HCT116 (cell line): ENCODE data around the gene ZBTB20. TPM values are rescaled to one million over a fixed set of nuclear protein-coding genes. Genes with fewer than 3 reads are reported as not detected.

Experiments
- ATAC-seq: fragments of 200-7000 bp; cut with Tn5 transposase; 2 replicates; pipeline ENCODE4 v1.9.1; 2020; ENCODE audit warnings: mild to moderate bottlenecking, moderate library complexity
- BruUV-seq: library from RNA; stranded (reverse); fragments of 400-500 nt; replicated peaks from 2 replicates; lab custom pipeline; 2021; lab: Mats Ljungman, UMichigan
- CTCF ChIA-PET: fragments of 300-600 bp; sonication (Branson Sonifier 250); formaldehyde crosslinking; loops from one replicate; lab custom pipeline; 2021; ENCODE audit warnings: antibody characterized with exemption; lab: Charles Lee
- POLR2A ChIA-PET: fragments of 300-600, 350-600 bp; sonication (Branson Sonifier 250); formaldehyde crosslinking; loops from one replicate; lab custom pipeline; 2021; ENCODE audit warnings: antibody characterized with exemption; lab: Charles Lee
- RAD21 ChIA-PET, 2 experiments: fragments of 300-600 bp; sonication (Branson Sonifier 250); formaldehyde crosslinking; loops; one replicate each; lab custom pipeline; 2023; ENCODE audit warnings: low total read pairs in 2 of 2; ENCODE audit not compliant: uncharacterized antibody in 2 of 2, unreplicated experiment in 2 of 2, low non-redundant PET in 1 of 2; lab: Charles Lee
- DNase-seq: peaks from one replicate; pipeline ENCODE4 v3.0.0-alpha.2; 2010; ENCODE audit warnings: low read depth, low spot score
- H2AFZ ChIP-seq: fragments of 200-600 bp; shearing (Covaris generic), sonication (generic); 2 replicates; pipeline ENCODE4 v1.6.1; 2017; ENCODE audit warnings: low read depth, mixed run types, mixed read lengths, antibody characterized with exemption, low read length; ENCODE audit not compliant: poor library complexity, severe bottlenecking
- H3K27ac ChIP-seq: 2 replicates; pipeline ENCODE4 v1.5.1; 2012; ENCODE audit warnings: low read depth, low read length
- H3K27me3 ChIP-seq: fragments of 200-600 bp; sonication (generic); 2 replicates; pipeline ENCODE4 v1.6.1; 2016; ENCODE audit warnings: mixed run types, low read length, mixed read lengths; ENCODE audit not compliant: insufficient read depth
- H3K36me3 ChIP-seq, 2 experiments: fragments of 200-500 bp in 1 of 2; fragments of 200-600 bp in 1 of 2; sonication (Bioruptor generic) in 1 of 2; sonication (generic) in 1 of 2; 2 replicates each; pipeline versions ENCODE4 v1.5.1 to v1.6.1; 2014 to 2016; ENCODE audit warnings: low read length in 2 of 2, inconsistent platforms in 1 of 2, mixed read lengths in 1 of 2, mixed run types in 1 of 2; ENCODE audit not compliant: insufficient read depth in 2 of 2, control insufficient read depth in 1 of 2
- H3K4me1 ChIP-seq, 2 experiments: fragments of 200-600 bp in 1 of 2; sonication (generic) in 1 of 2; 2 replicates each; pipeline versions ENCODE4 v1.5.1 to v1.6.1; 2012 to 2017; ENCODE audit warnings: low read length in 2 of 2, inconsistent platforms in 1 of 2, mild to moderate bottlenecking in 1 of 2, mixed read lengths in 1 of 2, mixed run types in 1 of 2, moderate library complexity in 1 of 2; ENCODE audit not compliant: insufficient read depth in 2 of 2, control insufficient read depth in 1 of 2
- H3K4me2 ChIP-seq: fragments of 200-600 bp; sonication (generic); 2 replicates; pipeline ENCODE4 v1.6.1; 2017; ENCODE audit warnings: mixed run types, low read length, mixed read lengths
- H3K4me3 ChIP-seq, 2 experiments: fragments of 200-600 bp in 1 of 2; sonication (generic) in 1 of 2; replicated peaks in 1 of 2; 2 replicates each; pipeline ENCODE4 v1.5.1; 2011 to 2016; ENCODE audit warnings: low read length in 2 of 2, control low read depth in 1 of 2, low read depth in 1 of 2, mild to moderate bottlenecking in 1 of 2, mixed read lengths in 1 of 2, mixed run types in 1 of 2
- H3K79me2 ChIP-seq: fragments of 200-600 bp; sonication (generic); 2 replicates; pipeline ENCODE4 v1.6.1; 2017; ENCODE audit warnings: mild to moderate bottlenecking, mixed run types, low read length, moderate library complexity, mixed read lengths; ENCODE audit not compliant: insufficient read depth
- H3K9ac ChIP-seq: fragments of 200-600 bp; sonication (generic); 2 replicates; pipeline ENCODE4 v1.6.1; 2016; ENCODE audit warnings: low read length, mixed read lengths
- H3K9me2 ChIP-seq: fragments of 200-600 bp; sonication (generic), shearing (Covaris generic); 2 replicates; pipeline ENCODE4 v1.6.1; 2017; ENCODE audit warnings: mixed run types, mild to moderate bottlenecking, moderate library complexity; ENCODE audit not compliant: insufficient read depth
- H3K9me3 ChIP-seq, 2 experiments: fragments of 200-500 bp in 1 of 2; fragments of 200-600 bp in 1 of 2; sonication (Bioruptor generic) in 1 of 2; sonication (generic) in 1 of 2; 2 replicates each; pipeline ENCODE4 v1.6.1; 2014 to 2017; ENCODE audit warnings: low read length in 2 of 2, mixed read lengths in 2 of 2, inconsistent platforms in 1 of 2, low read depth in 1 of 2, mild to moderate bottlenecking in 1 of 2, mixed run types in 1 of 2, moderate library complexity in 1 of 2; ENCODE audit not compliant: control insufficient read depth in 1 of 2, insufficient read depth in 1 of 2
- H4K20me1 ChIP-seq: fragments of 200-600 bp; sonication (generic), shearing (Covaris generic); 2 replicates; pipeline ENCODE4 v1.6.1; 2017; ENCODE audit warnings: mixed run types, mild to moderate bottlenecking, moderate library complexity; ENCODE audit not compliant: insufficient read depth
- ATF3 ChIP-seq: IDR thresholded peaks from 2 replicates; pipeline ENCODE4 v1.6.1; 2012
- CBX3 ChIP-seq: IDR thresholded peaks from 2 replicates; pipeline ENCODE4 v1.6.1; 2012; ENCODE audit warnings: low read depth
- CEBPB ChIP-seq: IDR thresholded peaks from 2 replicates; pipeline ENCODE4 v1.6.1; 2012; ENCODE audit warnings: low read depth
- CTCF ChIP-seq, 3 experiments: fragments of 200-600 bp in 1 of 3; sonication (generic) in 1 of 3; IDR thresholded peaks in 2 of 3; conservative IDR thresholded peaks in 1 of 3; 2 replicates each; pipeline ENCODE4 v1.5.1; 2012 to 2017; ENCODE audit warnings: low read depth in 2 of 3, low read length in 2 of 3, antibody characterized with exemption in 1 of 3, borderline replicate concordance in 1 of 3, control low read depth in 1 of 3, mild to moderate bottlenecking in 1 of 3, mixed read lengths in 1 of 3, mixed run types in 1 of 3, moderate library complexity in 1 of 3; ENCODE audit not compliant: insufficient read depth in 1 of 3
- EGR1 ChIP-seq: IDR thresholded peaks from 2 replicates; pipeline ENCODE4 v1.6.1; 2012; ENCODE audit warnings: low read depth
- ELF1 ChIP-seq: IDR thresholded peaks from 2 replicates; pipeline ENCODE4 v1.6.1; 2012; ENCODE audit warnings: low read depth, borderline replicate concordance
- EZH2phosphoT487 ChIP-seq: fragments of 200-600 bp; IDR thresholded peaks from 2 replicates; pipeline ENCODE4 v1.6.1; 2018; ENCODE audit warnings: antibody characterized with exemption, borderline replicate concordance
- FOSL1 ChIP-seq: IDR thresholded peaks from 2 replicates; pipeline ENCODE4 v1.6.1; 2012; ENCODE audit warnings: low read depth
- JUND ChIP-seq: IDR thresholded peaks from 2 replicates; pipeline ENCODE4 v1.6.1; 2012
- MAX ChIP-seq: IDR thresholded peaks from 2 replicates; pipeline ENCODE4 v1.6.1; 2012
- POLR2A ChIP-seq: IDR thresholded peaks from 2 replicates; pipeline ENCODE4 v1.7.0; 2011; ENCODE audit warnings: borderline replicate concordance; ENCODE audit not compliant: insufficient read depth, insufficient read length; ENCODE audit errors: extremely low read depth
- POLR2AphosphoS5 ChIP-seq: IDR thresholded peaks from 2 replicates; pipeline ENCODE4 v1.6.1; 2011; ENCODE audit warnings: mild to moderate bottlenecking, low read depth, low read length, moderate library complexity
- RAD21 ChIP-seq: IDR thresholded peaks from 2 replicates; pipeline ENCODE4 v1.6.1; 2012; ENCODE audit warnings: low read depth, mild to moderate bottlenecking
- REST ChIP-seq: IDR thresholded peaks from 2 replicates; pipeline ENCODE4 v1.6.1; 2012; ENCODE audit warnings: low read depth
- SP1 ChIP-seq: IDR thresholded peaks from 2 replicates; pipeline ENCODE4 v1.6.1; 2012; ENCODE audit warnings: low read depth
- SRF ChIP-seq: IDR thresholded peaks from 2 replicates; pipeline ENCODE4 v1.6.1; 2012; ENCODE audit warnings: low read depth
- TCF7L2 ChIP-seq: IDR thresholded peaks from 2 replicates; pipeline ENCODE4 v1.7.0; 2011; ENCODE audit warnings: borderline replicate concordance, inconsistent platforms; ENCODE audit not compliant: insufficient read depth, insufficient read length; ENCODE audit errors: extremely low read depth
- YY1 ChIP-seq: IDR thresholded peaks from 2 replicates; pipeline ENCODE4 v1.6.1; 2011; ENCODE audit warnings: low read length, low read depth, moderate library complexity, mild to moderate bottlenecking; ENCODE audit not compliant: insufficient replicate concordance; ENCODE audit errors: extremely low read depth
- ZBTB33 ChIP-seq: IDR thresholded peaks from 2 replicates; pipeline ENCODE4 v1.6.1; 2011; ENCODE audit warnings: mild to moderate bottlenecking, low read length, moderate library complexity; ENCODE audit not compliant: insufficient replicate concordance; ENCODE audit errors: extremely low read depth
- ZNF274 ChIP-seq: fragments of 200-500 bp; sonication (Bioruptor generic); IDR thresholded peaks from 2 replicates; pipeline ENCODE4 v1.6.1; 2014; ENCODE audit warnings: mild to moderate bottlenecking, low read depth, low read length, inconsistent platforms
- intact Hi-C: fragments of 100-400 bp; cut with micrococcal nuclease; formaldehyde crosslinking; loops from 2 replicates; pipeline ENCODE4 v1.10.0; 2022
- total RNA-seq: library from RNA; stranded (reverse); gene quantifications from one replicate; pipeline ENCODE4 v1.2.1, GENCODE V29; 2021; ENCODE audit not compliant: unreplicated experiment

Gene ZBTB20
- total RNA-seq, 1 experiment from 2014 or later: 42.1 TPM

- no peaks in the 10 kb centered on the region for H4K20me1 ChIP-seq
- DNase-seq (no peak), ATAC-seq (no peak)
- H3K9me2 ChIP-seq: 0 out of 2 replicates have a peak, but pooled peaks cover 2% of the 10 kb centered on the region
- H3K36me3 ChIP-seq: no peaks in the 10 kb centered on the region
- BruUV-seq: no TSS peak
- no peak overlapping the region for H3K9ac ChIP-seq
- POLR2A ChIA-PET: no interaction called here
- RAD21 ChIA-PET: no interaction called here
- H3K4me2 ChIP-seq: no peak overlapping the region
- intact Hi-C loops: no loop called here
- no peak for TF ChIP-seq POLR2A
- TF ChIP-seq FOSL1: no peak
- no peak for TF ChIP-seq JUND
- no peak for TF ChIP-seq EGR1
- TF ChIP-seq CTCF (IDR thresholded peaks at IDR 0.05 in 2 of 3, conservative IDR thresholded peaks at IDR 0.05 in 1 of 3; ENCODE audit: borderline replicate concordance in 1 of 3, insufficient read depth in 1 of 3, low read depth in 2 of 3, low read length in 2 of 3): no peak
- no peak for TF ChIP-seq EZH2phosphoT487
- no peak for TF ChIP-seq ZNF274
- no peak for TF ChIP-seq ZBTB33
- TF ChIP-seq SRF: no peak
- TF ChIP-seq TCF7L2: no peak
- no peak for TF ChIP-seq ATF3
- TF ChIP-seq POLR2AphosphoS5: no peak
- no peak for TF ChIP-seq CBX3
- no peak for TF ChIP-seq MAX
- TF ChIP-seq REST: no peak
- TF ChIP-seq RAD21: no peak
- no peak for TF ChIP-seq YY1
- no peak for TF ChIP-seq CEBPB
- TF ChIP-seq ELF1: no peak
- no peak for TF ChIP-seq SP1
- TF ChIP-seq, all 23 proteins: peak for 0
- CTCF ChIA-PET: no interaction called here
- Histone ChIP-seq H3K79me2 (no peaks in the 10 kb centered on the region), H3K27ac (no peak overlapping the region), H3K4me3 (no peak overlapping the region), H2AFZ (no peak overlapping the region), H3K4me1 (peaks cover 2 to 13% of the 10 kb centered on the region in 2 experiments; a peak in 2 of 4 replicates), H3K27me3 (no peaks in the 10 kb centered on the region), H3K9me3 (no peaks in the 10 kb centered on the region)
These were observed 59.6 kb downstream of the ZBTB20 start for GRCh38 chr3:115087512-115087911.
